Endothelial cell (in vitro differentiated cells): Measurements from ENCODE around the gene VSIG4. TPM values are rescaled to one million over a fixed set of nuclear protein-coding genes. Genes with fewer than 3 reads are reported as not detected.

Experiments used
- DNase-seq: peaks from one replicate; pipeline ENCODE4 v3.0.0; 2021; ENCODE audit warnings: low spot score
- H3K27ac Mint-ChIP-seq: one replicate; pipeline ENCODE4 v1.8.0; 2021; ENCODE audit warnings: mixed read lengths, inconsistent platforms; ENCODE audit not compliant: unreplicated experiment
- H3K27me3 Mint-ChIP-seq: one replicate; pipeline ENCODE4 v1.8.0; 2021; ENCODE audit warnings: mild to moderate bottlenecking, moderate library complexity, mixed read lengths, inconsistent platforms; ENCODE audit not compliant: unreplicated experiment
- H3K36me3 Mint-ChIP-seq: one replicate; pipeline ENCODE4 v1.8.0; 2021; ENCODE audit warnings: mild to moderate bottlenecking, low read depth, mixed read lengths, inconsistent platforms; ENCODE audit not compliant: unreplicated experiment
- H3K4me1 Mint-ChIP-seq: one replicate; pipeline ENCODE4 v1.8.0; 2021; ENCODE audit warnings: mild to moderate bottlenecking, mixed read lengths, inconsistent platforms; ENCODE audit not compliant: unreplicated experiment
- H3K4me3 Mint-ChIP-seq: one replicate; pipeline ENCODE4 v1.8.0; 2021; ENCODE audit warnings: mild to moderate bottlenecking, mixed read lengths, inconsistent platforms; ENCODE audit not compliant: unreplicated experiment
- H3K9me3 Mint-ChIP-seq: one replicate; pipeline ENCODE4 v1.8.0; 2021; ENCODE audit warnings: mixed read lengths, inconsistent platforms; ENCODE audit not compliant: unreplicated experiment
- total RNA-seq: library from RNA; stranded (reverse); fragmentation: NEBNext Ultra II Directional; extraction: Animal tissue kit (Norgen Biotek cat#: 25700); gene quantifications from one replicate; pipeline ENCODE4 v1.2.1, GENCODE V29; 2021; ENCODE audit not compliant: unreplicated experiment
- TF ChIP-seq, protein P1 (sequence below): fragments of 200-600 bp; sonication (generic); IDR thresholded peaks from one replicate; pipeline ENCODE4 v1.5.0; 2021; ENCODE audit warnings: antibody characterized with exemption; ENCODE audit not compliant: unreplicated experiment

Gene VSIG4
- total RNA-seq, 1 donor from 2014 or later = not detected

DNA sequence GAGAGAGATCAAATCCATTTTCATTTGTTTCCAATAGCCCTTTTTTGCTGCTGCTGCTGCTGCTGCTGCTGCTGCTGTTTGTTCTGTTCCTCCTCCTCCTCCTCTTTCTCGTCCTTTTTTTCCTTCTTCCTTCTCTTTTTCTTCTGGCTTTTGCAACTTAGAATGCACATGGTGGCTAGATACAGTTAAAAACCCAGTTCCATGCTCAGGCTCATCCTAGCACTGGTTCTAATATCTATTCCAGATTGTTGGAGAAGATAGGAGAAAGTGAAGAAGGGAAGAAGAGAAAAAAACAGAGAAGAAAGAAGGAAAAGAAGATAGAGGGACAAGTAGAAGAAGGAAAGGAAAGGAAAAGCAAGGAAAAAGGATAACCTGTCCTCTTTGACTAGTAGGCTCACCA lies 39.7 kb downstream of the VSIG4 start:
- DNase-seq = no peak
- Mint-ChIP-seq H3K4me1 (peaks cover 14% of the 10 kb centered on the region), H3K27me3 (peaks cover 5% of the 10 kb centered on the region), H3K27ac (no peak overlapping the region), H3K36me3 (no peaks in the 10 kb centered on the region), H3K4me3 (no peak overlapping the region), H3K9me3 (no peaks in the 10 kb centered on the region)
- TF ChIP-seq, protein P1, sequence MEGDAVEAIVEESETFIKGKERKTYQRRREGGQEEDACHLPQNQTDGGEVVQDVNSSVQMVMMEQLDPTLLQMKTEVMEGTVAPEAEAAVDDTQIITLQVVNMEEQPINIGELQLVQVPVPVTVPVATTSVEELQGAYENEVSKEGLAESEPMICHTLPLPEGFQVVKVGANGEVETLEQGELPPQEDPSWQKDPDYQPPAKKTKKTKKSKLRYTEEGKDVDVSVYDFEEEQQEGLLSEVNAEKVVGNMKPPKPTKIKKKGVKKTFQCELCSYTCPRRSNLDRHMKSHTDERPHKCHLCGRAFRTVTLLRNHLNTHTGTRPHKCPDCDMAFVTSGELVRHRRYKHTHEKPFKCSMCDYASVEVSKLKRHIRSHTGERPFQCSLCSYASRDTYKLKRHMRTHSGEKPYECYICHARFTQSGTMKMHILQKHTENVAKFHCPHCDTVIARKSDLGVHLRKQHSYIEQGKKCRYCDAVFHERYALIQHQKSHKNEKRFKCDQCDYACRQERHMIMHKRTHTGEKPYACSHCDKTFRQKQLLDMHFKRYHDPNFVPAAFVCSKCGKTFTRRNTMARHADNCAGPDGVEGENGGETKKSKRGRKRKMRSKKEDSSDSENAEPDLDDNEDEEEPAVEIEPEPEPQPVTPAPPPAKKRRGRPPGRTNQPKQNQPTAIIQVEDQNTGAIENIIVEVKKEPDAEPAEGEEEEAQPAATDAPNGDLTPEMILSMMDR = no peak

DNA sequence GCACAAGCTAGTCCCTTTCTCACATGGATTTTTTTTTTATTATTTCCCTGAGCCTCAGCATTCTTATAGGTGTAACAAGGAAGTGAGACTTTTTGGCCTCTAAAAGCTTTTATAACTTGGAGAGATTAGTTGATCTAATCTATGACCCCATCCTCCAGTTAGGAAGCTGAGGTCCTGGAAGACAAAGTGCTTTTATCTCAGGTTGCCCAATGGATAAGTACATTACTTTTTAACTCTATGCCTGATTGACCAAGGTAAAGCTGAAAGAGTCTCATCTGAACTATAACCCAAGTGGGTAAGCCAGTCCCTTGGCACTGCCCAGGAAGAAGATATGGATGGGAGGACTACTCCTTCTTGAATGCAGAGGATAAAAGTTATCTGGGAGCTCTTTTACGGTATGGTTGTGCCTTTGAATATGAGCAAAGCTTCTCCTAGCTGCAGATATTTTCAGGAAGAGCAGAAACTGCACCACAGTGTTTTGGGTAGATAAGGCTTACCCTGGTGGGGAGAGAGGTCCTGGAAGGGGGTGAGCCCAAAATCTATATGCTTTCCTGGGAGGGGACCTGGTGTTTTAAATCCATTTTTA lies 40.2 kb downstream of the VSIG4 start:
- peaks cover 5% of the 10 kb centered on the region for H3K27me3 Mint-ChIP-seq
- H3K36me3 Mint-ChIP-seq = no peaks in the 10 kb centered on the region
- TF ChIP-seq, protein P1 = no peak
- no peak overlapping the region for H3K4me3 Mint-ChIP-seq
- H3K4me1 Mint-ChIP-seq = peaks cover 9% of the 10 kb centered on the region
- no peaks in the 10 kb centered on the region for H3K9me3 Mint-ChIP-seq
- no peak overlapping the region for H3K27ac Mint-ChIP-seq
- no peak for DNase-seq

DNA sequence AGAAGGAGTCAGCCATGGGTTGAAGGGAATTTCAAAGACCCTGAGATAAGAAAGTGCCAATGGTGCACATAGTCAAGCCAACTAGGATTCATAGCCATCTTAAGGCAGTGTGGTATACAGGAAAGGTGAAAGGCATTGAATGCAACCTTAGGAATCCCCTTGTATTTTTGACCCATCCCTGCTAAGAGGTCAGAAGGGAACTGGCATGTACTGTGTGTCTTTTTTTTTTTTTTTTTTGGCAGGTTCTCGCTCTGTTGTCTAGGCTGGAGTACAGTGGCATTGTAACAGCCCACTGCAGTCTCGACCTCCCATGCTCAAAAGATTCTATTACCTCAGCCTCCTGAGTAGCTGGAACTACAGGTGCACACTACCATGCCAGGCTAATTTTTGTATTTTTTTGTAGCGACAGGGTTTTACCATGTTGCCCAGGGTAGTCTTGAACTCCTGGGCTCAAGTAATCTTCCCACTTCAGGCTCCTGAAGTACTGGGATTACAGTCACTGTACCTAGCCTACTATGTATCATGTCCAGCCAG lies 40.8 kb downstream of the VSIG4 start:
- H3K36me3 Mint-ChIP-seq = no peaks in the 10 kb centered on the region
- H3K9me3 Mint-ChIP-seq = no peaks in the 10 kb centered on the region
- H3K27ac Mint-ChIP-seq = no peak overlapping the region
- H3K4me1 Mint-ChIP-seq = peaks cover 5% of the 10 kb centered on the region
- DNase-seq = no peak
- peaks cover 3% of the 10 kb centered on the region for H3K27me3 Mint-ChIP-seq
- H3K4me3 Mint-ChIP-seq = no peak overlapping the region
- TF ChIP-seq, protein P1 = no peak

DNA sequence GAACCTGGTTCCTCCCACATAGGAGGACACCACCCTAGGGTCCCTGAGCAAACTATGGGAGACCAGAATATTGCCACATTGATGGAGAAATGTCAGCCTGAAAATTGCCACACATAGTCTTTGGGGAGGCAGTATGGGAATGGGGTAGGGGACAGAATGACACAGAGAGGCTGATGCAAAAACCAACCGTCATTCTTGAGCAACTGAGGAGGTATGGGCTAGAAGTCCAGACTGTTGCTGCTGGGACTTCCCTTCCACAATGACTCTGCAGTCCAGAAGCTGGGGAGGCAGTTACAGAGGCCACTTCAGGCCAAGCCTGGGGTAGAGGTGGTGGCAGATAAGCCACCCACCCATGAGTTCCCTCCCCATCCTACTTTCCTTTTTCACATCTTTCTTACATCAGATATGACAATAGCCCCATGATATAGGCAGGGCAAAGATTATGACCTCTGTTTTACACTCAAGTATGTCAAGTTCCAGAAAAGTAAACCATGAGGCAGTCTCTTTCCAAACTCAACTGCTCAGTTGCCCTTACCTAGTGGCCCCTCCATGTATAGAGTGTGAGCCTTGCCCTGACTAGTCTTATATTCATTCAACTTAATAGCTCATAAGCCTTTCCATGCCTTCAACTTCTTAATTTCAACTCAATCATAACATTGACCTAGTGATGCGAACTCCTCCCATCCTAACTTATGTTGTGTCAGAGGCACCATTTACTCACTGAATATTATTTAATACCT lies 41.7 kb downstream of the VSIG4 start:
- no peaks in the 10 kb centered on the region for H3K36me3 Mint-ChIP-seq
- TF ChIP-seq, protein P1 = no peak
- no peak overlapping the region for H3K4me3 Mint-ChIP-seq
- no peak overlapping the region for H3K27ac Mint-ChIP-seq
- no peaks in the 10 kb centered on the region for H3K9me3 Mint-ChIP-seq
- no peaks in the 10 kb centered on the region for H3K4me1 Mint-ChIP-seq
- peaks cover 4% of the 10 kb centered on the region for H3K27me3 Mint-ChIP-seq
- no peak for DNase-seq
